Astrocyte (in vitro differentiated cells and primary cell): Measurements from ENCODE around the gene CD163L1.

Experiments
- EZH2 ChIP-seq: IDR thresholded peaks from 2 replicates; pipeline ENCODE4 v1.6.1; 2012; ENCODE audit warnings: mild to moderate bottlenecking, low read length, inconsistent platforms; ENCODE audit not compliant: insufficient read depth
- TF ChIP-seq, protein P1 (sequence below): IDR thresholded peaks from 2 replicates; pipeline ENCODE4 v1.5.1; 2011; ENCODE audit warnings: low read depth, mild to moderate bottlenecking, inconsistent platforms, low read length, moderate library complexity; ENCODE audit not compliant: insufficient read depth

DNA sequence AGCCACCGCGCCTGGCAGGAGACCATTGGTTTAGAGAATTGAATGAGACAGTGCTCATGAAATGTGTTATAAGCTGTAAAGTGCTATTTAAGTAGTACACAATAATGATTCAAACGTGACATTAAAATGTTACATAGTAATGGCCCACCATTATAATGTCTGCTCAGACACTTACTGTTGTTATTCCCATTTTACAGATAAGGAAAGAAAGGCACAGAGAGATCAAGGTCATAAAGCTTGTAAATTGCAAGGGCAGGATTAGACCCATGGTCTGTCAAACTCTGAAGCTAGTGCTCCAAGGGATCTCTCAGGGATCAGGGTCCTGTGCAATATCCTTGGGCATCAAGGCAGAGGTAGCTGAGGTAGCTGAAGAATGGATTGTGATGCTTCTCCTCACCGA is 133.9 kb downstream of the CD163L1 start:
- TF ChIP-seq, protein P1, sequence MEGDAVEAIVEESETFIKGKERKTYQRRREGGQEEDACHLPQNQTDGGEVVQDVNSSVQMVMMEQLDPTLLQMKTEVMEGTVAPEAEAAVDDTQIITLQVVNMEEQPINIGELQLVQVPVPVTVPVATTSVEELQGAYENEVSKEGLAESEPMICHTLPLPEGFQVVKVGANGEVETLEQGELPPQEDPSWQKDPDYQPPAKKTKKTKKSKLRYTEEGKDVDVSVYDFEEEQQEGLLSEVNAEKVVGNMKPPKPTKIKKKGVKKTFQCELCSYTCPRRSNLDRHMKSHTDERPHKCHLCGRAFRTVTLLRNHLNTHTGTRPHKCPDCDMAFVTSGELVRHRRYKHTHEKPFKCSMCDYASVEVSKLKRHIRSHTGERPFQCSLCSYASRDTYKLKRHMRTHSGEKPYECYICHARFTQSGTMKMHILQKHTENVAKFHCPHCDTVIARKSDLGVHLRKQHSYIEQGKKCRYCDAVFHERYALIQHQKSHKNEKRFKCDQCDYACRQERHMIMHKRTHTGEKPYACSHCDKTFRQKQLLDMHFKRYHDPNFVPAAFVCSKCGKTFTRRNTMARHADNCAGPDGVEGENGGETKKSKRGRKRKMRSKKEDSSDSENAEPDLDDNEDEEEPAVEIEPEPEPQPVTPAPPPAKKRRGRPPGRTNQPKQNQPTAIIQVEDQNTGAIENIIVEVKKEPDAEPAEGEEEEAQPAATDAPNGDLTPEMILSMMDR = no peak
- no peak for TF ChIP-seq EZH2
